OCI-LY1 (cell line): Measurements from ENCODE around the gene HYDIN.

Source experiments
- CTCF ChIP-seq: fragments of 200-600 bp; sonication (generic), shearing (Covaris generic); IDR thresholded peaks from 2 replicates; pipeline ENCODE4 v1.5.1; 2017; ENCODE audit warnings: mild to moderate bottlenecking, antibody characterized with exemption, low read length, moderate library complexity, mixed read lengths
- EZH2 ChIP-seq: fragments of 200-600 bp; sonication (generic), shearing (Covaris generic); IDR thresholded peaks from 2 replicates; pipeline ENCODE4 v1.8.0; 2017; ENCODE audit warnings: borderline replicate concordance, mixed run types, mild to moderate bottlenecking, antibody characterized with exemption, low read length, moderate library complexity, mixed read lengths

GRCh38 chr16:70770291-70770625 lies 460.3 kb downstream of the HYDIN start:
- no peak for TF ChIP-seq EZH2
- TF ChIP-seq CTCF = no peak
